Lung (tissue), 12 donors: ENCODE data around the gene NKIRAS2. TPM values are rescaled to one million over a fixed set of nuclear protein-coding genes. Genes with fewer than 3 reads are reported as not detected.

Experiments
- ATAC-seq: fragments of 200-7000 bp; cut with Tn5 transposase; one replicate; pipeline ENCODE4 v1.9.1; 2020; ENCODE audit warnings: moderate number of reproducible peaks; ENCODE audit not compliant: insufficient read depth, low FRiP score
- DNase-seq, 3 donors: peaks; one replicate each; pipeline ENCODE4 v3.0.0-alpha.2; 2013 to 2017
- H3K27ac ChIP-seq, 2 donors: one replicate each; pipeline ENCODE4 v1.5.1; 2013; ENCODE audit warnings: mild to moderate bottlenecking in 2 of 2, moderate library complexity in 2 of 2, control low read depth in 1 of 2, inconsistent platforms in 1 of 2, low read depth in 1 of 2, low read length in 1 of 2
- H3K27me3 ChIP-seq, 3 donors: one replicate each; pipeline ENCODE4 v1.5.1; 2013; ENCODE audit warnings: low read length in 2 of 3; ENCODE audit not compliant: control insufficient read depth in 3 of 3, insufficient read depth in 3 of 3
- H3K36me3 ChIP-seq, 4 donors: one replicate each; pipeline ENCODE4 v1.5.1; 2013; ENCODE audit warnings: low read length in 4 of 4, mild to moderate bottlenecking in 1 of 4, moderate library complexity in 1 of 4; ENCODE audit not compliant: control insufficient read depth in 4 of 4, insufficient read depth in 4 of 4
- H3K4me1 ChIP-seq, 5 donors: one replicate each; pipeline ENCODE4 v1.5.1; 2013; ENCODE audit warnings: low read length in 5 of 5, mild to moderate bottlenecking in 2 of 5, moderate library complexity in 1 of 5; ENCODE audit not compliant: control insufficient read depth in 5 of 5, insufficient read depth in 5 of 5
- H3K4me3 ChIP-seq: one replicate; pipeline ENCODE4 v1.5.1; 2013; ENCODE audit warnings: mild to moderate bottlenecking, control low read depth, moderate library complexity
- H3K9ac ChIP-seq, 2 donors: one replicate each; pipeline ENCODE4 v1.5.1; 2013; ENCODE audit warnings: low read length in 2 of 2, control low read depth in 1 of 2; ENCODE audit not compliant: insufficient read depth in 1 of 2
- H3K9me3 ChIP-seq, 4 donors: one replicate each; pipeline ENCODE4 v1.5.1; 2013; ENCODE audit warnings: low read length in 3 of 4, mild to moderate bottlenecking in 1 of 4, moderate library complexity in 1 of 4; ENCODE audit not compliant: control insufficient read depth in 4 of 4, insufficient read depth in 3 of 4
- WGBS, 2 donors: extraction: QIAGEN DNeasy Blood & Tissue Kit; methylation state at CpG; one replicate each; pipeline ENCODE4 v1.1.7; 2013; 5-methylcytosine and 5-hydroxymethylcytosine counted together
- polyA plus RNA-seq, 2 donors: library from polyadenylated mRNA; stranded (reverse); fragments of 200-250 nt; gene quantifications; one replicate each; pipeline ENCODE4 v1.2.1, GENCODE V29; 2013
- total RNA-seq, 2 donors: library from RNA; depleted of rRNA in 1 of 2; stranded (reverse); fragments of >200 nt in 1 of 2; gene quantifications; one replicate each; pipeline ENCODE4 v1.2.1, GENCODE V29; 2014 to 2021
- TF ChIP-seq, protein P1 (sequence below): IDR thresholded peaks from 2 replicates; pipeline ENCODE4 v1.5.1; 2012; ENCODE audit warnings: mild to moderate bottlenecking; ENCODE audit errors: control extremely low read depth, extremely low read depth
- donor health status: control.
- donor health status: control.
- donor health status: Bipolar disorder and iron deficiency.
- donor health status: healthy.
- donor health status: DM: yes; HTN: yes; CAD: no.

Gene NKIRAS2
- total and polyA plus RNA-seq, 4 donors, result 29.2 to 44.2 (median 32.3) TPM

DNA sequence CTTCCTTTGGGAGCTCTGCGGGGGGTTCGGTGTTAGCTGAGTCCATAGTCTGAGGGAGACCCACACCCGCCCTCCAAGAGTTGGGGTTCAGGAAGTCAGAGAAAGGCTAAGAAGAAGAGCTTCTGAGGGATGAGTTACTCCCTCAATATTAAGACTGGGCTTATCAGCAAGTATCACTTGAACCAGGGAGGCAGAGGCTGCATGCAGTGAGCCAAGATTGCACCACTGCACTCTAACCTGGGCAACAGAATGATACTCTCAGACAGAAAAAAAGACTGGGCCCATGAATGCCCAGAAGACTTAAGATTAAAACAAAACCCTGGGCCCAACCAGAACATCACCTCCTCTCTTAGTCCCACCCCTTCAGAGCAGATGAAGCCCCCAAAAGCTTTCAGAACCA is 6.0 kb downstream of the NKIRAS2 start:
- H3K4me3 ChIP-seq, result no peak overlapping the region
- DNase-seq, result no peak
- TF ChIP-seq, protein P1, sequence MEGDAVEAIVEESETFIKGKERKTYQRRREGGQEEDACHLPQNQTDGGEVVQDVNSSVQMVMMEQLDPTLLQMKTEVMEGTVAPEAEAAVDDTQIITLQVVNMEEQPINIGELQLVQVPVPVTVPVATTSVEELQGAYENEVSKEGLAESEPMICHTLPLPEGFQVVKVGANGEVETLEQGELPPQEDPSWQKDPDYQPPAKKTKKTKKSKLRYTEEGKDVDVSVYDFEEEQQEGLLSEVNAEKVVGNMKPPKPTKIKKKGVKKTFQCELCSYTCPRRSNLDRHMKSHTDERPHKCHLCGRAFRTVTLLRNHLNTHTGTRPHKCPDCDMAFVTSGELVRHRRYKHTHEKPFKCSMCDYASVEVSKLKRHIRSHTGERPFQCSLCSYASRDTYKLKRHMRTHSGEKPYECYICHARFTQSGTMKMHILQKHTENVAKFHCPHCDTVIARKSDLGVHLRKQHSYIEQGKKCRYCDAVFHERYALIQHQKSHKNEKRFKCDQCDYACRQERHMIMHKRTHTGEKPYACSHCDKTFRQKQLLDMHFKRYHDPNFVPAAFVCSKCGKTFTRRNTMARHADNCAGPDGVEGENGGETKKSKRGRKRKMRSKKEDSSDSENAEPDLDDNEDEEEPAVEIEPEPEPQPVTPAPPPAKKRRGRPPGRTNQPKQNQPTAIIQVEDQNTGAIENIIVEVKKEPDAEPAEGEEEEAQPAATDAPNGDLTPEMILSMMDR, result no peak
- H3K36me3 ChIP-seq, result peaks cover 0 to 28% (median 16%) of the 10 kb centered on the region in 4 donors
- no peak overlapping the region for H3K9ac ChIP-seq
- H3K27me3 ChIP-seq, result no peaks in the 10 kb centered on the region
- H3K9me3 ChIP-seq, result no peaks in the 10 kb centered on the region
- no peak for ATAC-seq
- no peak overlapping the region for H3K27ac ChIP-seq
- 93 to 98% methylated on average over 3 of the region's 3 CpGs for WGBS, 2 donors
- peaks cover 0 to 12% (median 4%) of the 10 kb centered on the region in 5 donors for H3K4me1 ChIP-seq

DNA sequence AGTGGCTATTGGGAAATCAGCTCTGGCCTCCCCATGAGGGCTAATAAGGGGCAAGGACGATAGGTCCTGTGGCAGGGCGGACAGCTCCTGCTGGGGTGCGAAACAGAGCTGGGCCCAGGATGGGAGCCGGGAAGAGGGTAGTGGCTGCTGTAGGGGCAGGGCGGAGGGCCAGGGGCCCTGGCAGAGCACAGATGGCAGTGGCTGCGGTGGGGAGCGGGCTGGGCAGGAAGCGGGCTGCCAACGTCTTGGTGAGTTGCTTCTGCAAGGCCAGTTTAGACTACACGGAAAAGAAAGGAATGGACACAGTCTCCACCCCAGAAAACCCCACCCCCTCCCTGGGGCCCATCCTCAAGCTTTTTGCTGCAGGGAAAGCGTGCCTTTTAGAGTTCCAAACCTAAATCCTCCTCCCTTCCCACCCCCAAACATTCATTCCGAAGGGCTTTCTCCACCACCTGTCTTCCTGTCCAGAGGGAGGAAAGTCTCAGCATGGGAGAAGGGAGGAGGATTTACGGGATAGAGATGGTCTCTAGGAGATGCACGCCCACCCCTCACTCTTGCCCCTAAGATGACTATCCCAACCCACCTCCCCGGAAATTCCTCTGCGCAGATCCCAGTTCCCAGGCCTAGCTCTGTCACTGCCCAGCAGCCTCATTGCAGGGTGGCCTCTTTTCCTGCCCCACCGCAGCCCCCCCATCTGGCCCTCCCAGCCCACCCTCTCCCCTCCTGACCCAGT is 7.1 kb downstream of the NKIRAS2 start:
- no peaks in the 10 kb centered on the region for H3K9me3 ChIP-seq
- no peaks in the 10 kb centered on the region for H3K27me3 ChIP-seq
- peaks cover 0 to 20% (median 16%) of the 10 kb centered on the region in 4 donors for H3K36me3 ChIP-seq
- no peak overlapping the region for H3K9ac ChIP-seq
- TF ChIP-seq, protein P1, result no peak
- no peak for DNase-seq
- peaks cover 0 to 11% (median 0%) of the 10 kb centered on the region in 5 donors for H3K4me1 ChIP-seq
- H3K27ac ChIP-seq, result no peak overlapping the region
- H3K4me3 ChIP-seq, result no peak overlapping the region
- ATAC-seq, result no peak
- WGBS, 2 donors, result 40 to 58% methylated on average over 17 of the region's 17 CpGs

DNA sequence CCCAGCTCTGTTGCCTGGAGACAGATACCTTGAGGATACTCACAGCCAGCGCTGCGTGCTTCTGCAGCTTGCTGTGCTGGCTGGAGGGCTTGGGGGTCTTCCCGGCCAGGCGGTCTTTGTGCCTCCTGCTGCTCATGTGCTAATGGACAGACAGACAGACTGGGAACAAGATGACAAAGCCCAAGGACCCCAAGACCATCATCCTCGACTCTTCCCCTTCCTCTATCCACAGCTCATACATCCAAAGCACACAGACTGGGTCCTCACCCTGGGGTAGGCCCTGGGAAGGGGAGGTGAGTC is 7.7 kb downstream of the NKIRAS2 start:
- Histone ChIP-seq H3K4me3 (no peak overlapping the region), H3K9ac (no peak overlapping the region), H3K9me3 (no peaks in the 10 kb centered on the region), H3K27me3 (no peaks in the 10 kb centered on the region), H3K4me1 (peaks cover 0 to 11% (median 0%) of the 10 kb centered on the region in 5 donors), H3K36me3 (peaks cover 0 to 17% (median 13%) of the 10 kb centered on the region in 4 donors), H3K27ac (no peak overlapping the region)
- DNase-seq (no peak), ATAC-seq (no peak)
- TF ChIP-seq, protein P1, result no peak
- 72 to 85% methylated on average over 5 of the region's 5 CpGs for WGBS, 2 donors
